ENCODE results near the gene FRAS1. TPM values are rescaled to one million over a fixed set of nuclear protein-coding genes. Genes with fewer than 3 reads are reported as not detected.
"Not testable (repeated sequence)": the region's sequence is repeated elsewhere in the genome, so short reads cannot be mapped to it uniquely, and the experiment has no call there.

The FRAS1 gene
- total RNA-seq, 2 donors from 2014 or later: not detected

- no peak for ATAC-seq
- Mint-ChIP-seq H3K4me1 (no peaks in the 10 kb centered on the region), H3K27me3 (peaks cover 31% of the 10 kb centered on the region), H3K4me3 (no peak overlapping the region), H3K27ac (no peak overlapping the region), H3K36me3 (ENCODE audit: low read depth) (no peaks in the 10 kb centered on the region)
- H3K9me3 ChIP-seq (ENCODE audit: control insufficient read depth, low read length, poor library complexity, severe bottlenecking): no peaks in the 10 kb centered on the region
- no peak for DNase-seq
Observed at GRCh38 chr4:78480286-78480685, 423.2 kb downstream of the FRAS1 start.

- no peaks in the 10 kb centered on the region for H3K36me3 Mint-ChIP-seq (ENCODE audit: low read depth)
- ATAC-seq (no peak), DNase-seq (no peak)
- no peaks in the 10 kb centered on the region for H3K9me3 ChIP-seq (ENCODE audit: control insufficient read depth, low read length, poor library complexity, severe bottlenecking)
- no peak overlapping the region for H3K4me3 Mint-ChIP-seq
- H3K4me1 Mint-ChIP-seq: no peaks in the 10 kb centered on the region
- H3K27me3 Mint-ChIP-seq: peaks cover 36% of the 10 kb centered on the region
- no peak overlapping the region for H3K27ac Mint-ChIP-seq
Observed at GRCh38 chr4:78481180-78481579, 424.1 kb downstream of the FRAS1 start.

GRCh38 chr4:78482281-78482680, 425.2 kb downstream of the FRAS1 start:
- Mint-ChIP-seq H3K27me3 (peaks cover 41% of the 10 kb centered on the region), H3K4me3 (no peak overlapping the region), H3K4me1 (no peaks in the 10 kb centered on the region), H3K27ac (no peak overlapping the region), H3K36me3 (ENCODE audit: low read depth) (no peaks in the 10 kb centered on the region)
- DNase-seq (no peak), ATAC-seq (no peak)
- H3K9me3 ChIP-seq (ENCODE audit: control insufficient read depth, low read length, poor library complexity, severe bottlenecking): no peaks in the 10 kb centered on the region

GRCh38 chr4:78483811-78484210, 426.7 kb downstream of the FRAS1 start:
- Mint-ChIP-seq H3K4me1 (no peaks in the 10 kb centered on the region), H3K27ac (no peak overlapping the region), H3K27me3 (peaks cover 41% of the 10 kb centered on the region), H3K4me3 (no peak overlapping the region), H3K36me3 (ENCODE audit: low read depth) (no peaks in the 10 kb centered on the region)
- DNase-seq (no peak), ATAC-seq (no peak)
- no peaks in the 10 kb centered on the region for H3K9me3 ChIP-seq (ENCODE audit: control insufficient read depth, low read length, poor library complexity, severe bottlenecking)

GRCh38 chr4:78484574-78484973, 427.5 kb downstream of the FRAS1 start:
- H3K27ac Mint-ChIP-seq: no peak overlapping the region
- ATAC-seq (no peak), DNase-seq (no peak)
- H3K36me3 Mint-ChIP-seq (ENCODE audit: low read depth): no peaks in the 10 kb centered on the region
- H3K4me1 Mint-ChIP-seq: no peaks in the 10 kb centered on the region
- H3K9me3 ChIP-seq (ENCODE audit: control insufficient read depth, low read length, poor library complexity, severe bottlenecking): no peaks in the 10 kb centered on the region
- no peak overlapping the region for H3K4me3 Mint-ChIP-seq
- H3K27me3 Mint-ChIP-seq: peaks cover 41% of the 10 kb centered on the region

- Mint-ChIP-seq H3K27ac (no peak overlapping the region), H3K4me3 (no peak overlapping the region), H3K36me3 (ENCODE audit: low read depth) (no peaks in the 10 kb centered on the region), H3K27me3 (peaks cover 15% of the 10 kb centered on the region), H3K4me1 (no peaks in the 10 kb centered on the region)
- DNase-seq (no peak), ATAC-seq (no peak)
- no peaks in the 10 kb centered on the region for H3K9me3 ChIP-seq (ENCODE audit: control insufficient read depth, low read length, poor library complexity, severe bottlenecking)
Observed at GRCh38 chr4:78493731-78494130, 436.6 kb downstream of the FRAS1 start.

DNA sequence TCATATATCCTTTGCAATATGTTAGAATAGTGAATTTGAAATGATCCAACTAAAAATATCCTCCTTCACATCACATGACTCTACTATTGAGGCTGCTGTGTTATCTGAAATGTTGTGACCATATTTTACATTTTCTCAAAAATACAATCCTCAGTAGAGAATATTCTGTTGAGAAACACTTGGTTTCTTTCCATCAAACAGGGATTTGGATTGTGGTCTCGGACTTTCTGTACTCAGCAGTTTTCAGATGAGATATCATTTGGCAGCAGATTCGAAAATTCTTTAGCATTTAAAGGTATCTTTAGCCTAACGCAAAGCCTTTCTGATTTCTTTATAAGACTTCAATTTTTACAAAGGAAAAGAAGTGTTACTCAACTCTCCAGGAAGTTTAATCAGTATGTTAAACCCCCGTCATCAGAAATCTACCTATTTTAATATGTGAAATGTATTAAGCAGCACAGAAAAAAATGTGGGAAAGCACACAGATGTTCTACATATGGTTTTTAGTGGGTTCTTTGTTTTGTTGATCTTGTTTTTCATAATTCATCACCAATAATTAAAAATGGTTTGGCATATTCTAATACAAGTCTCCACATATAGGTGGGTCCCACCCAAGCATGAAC, 439.0 kb downstream of the FRAS1 start:
- ATAC-seq: no peak
- Mint-ChIP-seq H3K27me3 (peaks cover 10% of the 10 kb centered on the region), H3K4me1 (no peaks in the 10 kb centered on the region), H3K36me3 (ENCODE audit: low read depth) (no peaks in the 10 kb centered on the region), H3K4me3 (no peak overlapping the region), H3K27ac (no peak overlapping the region)
- H3K9me3 ChIP-seq (ENCODE audit: control insufficient read depth, low read length, poor library complexity, severe bottlenecking): no peaks in the 10 kb centered on the region
- no peak for DNase-seq

DNA sequence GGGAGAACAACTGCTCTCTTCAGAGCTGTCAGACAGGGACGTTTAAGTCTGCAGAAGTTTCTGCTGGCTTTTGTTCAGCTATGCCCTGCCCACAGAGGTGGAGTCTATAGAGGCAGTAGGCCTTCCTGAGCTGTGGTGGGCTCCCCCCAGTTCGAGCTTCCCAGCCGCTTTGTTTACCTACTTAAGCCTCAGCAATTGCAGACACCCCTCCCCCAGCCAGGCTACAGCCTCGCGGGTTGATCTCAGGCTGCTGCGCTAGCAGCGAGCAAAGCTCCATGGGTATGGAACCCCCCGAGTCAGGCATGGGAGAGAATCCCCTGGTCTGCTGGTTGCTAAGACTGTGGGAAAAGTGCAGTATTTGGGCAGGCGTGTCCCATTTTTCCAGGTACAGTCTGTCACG, 449.1 kb downstream of the FRAS1 start:
- peaks cover 20% of the 10 kb centered on the region for H3K27me3 Mint-ChIP-seq
- H3K4me1 Mint-ChIP-seq; H3K27ac Mint-ChIP-seq; ATAC-seq; H3K36me3 Mint-ChIP-seq (ENCODE audit: low read depth); H3K9me3 ChIP-seq (ENCODE audit: control insufficient read depth, low read length, poor library complexity, severe bottlenecking); DNase-seq; H3K4me3 Mint-ChIP-seq: not testable (repeated sequence)

GRCh38 chr4:78509043-78509442, 451.9 kb downstream of the FRAS1 start:
- peaks cover 4% of the 10 kb centered on the region for H3K9me3 ChIP-seq (ENCODE audit: control insufficient read depth, low read length, poor library complexity, severe bottlenecking)
- Mint-ChIP-seq H3K4me3 (no peak overlapping the region), H3K4me1 (no peaks in the 10 kb centered on the region), H3K36me3 (ENCODE audit: low read depth) (no peaks in the 10 kb centered on the region), H3K27me3 (peaks cover 20% of the 10 kb centered on the region), H3K27ac (no peak overlapping the region)
- DNase-seq: no peak
- no peak for ATAC-seq

- no peak overlapping the region for H3K27ac Mint-ChIP-seq
- no peaks in the 10 kb centered on the region for H3K4me1 Mint-ChIP-seq
- peaks cover 20% of the 10 kb centered on the region for H3K27me3 Mint-ChIP-seq
- peaks cover 4% of the 10 kb centered on the region for H3K9me3 ChIP-seq (ENCODE audit: control insufficient read depth, low read length, poor library complexity, severe bottlenecking)
- no peak overlapping the region for H3K4me3 Mint-ChIP-seq
- ATAC-seq (no peak), DNase-seq (no peak)
- no peaks in the 10 kb centered on the region for H3K36me3 Mint-ChIP-seq (ENCODE audit: low read depth)
Observed at GRCh38 chr4:78510108-78510507, 453.0 kb downstream of the FRAS1 start.

DNA sequence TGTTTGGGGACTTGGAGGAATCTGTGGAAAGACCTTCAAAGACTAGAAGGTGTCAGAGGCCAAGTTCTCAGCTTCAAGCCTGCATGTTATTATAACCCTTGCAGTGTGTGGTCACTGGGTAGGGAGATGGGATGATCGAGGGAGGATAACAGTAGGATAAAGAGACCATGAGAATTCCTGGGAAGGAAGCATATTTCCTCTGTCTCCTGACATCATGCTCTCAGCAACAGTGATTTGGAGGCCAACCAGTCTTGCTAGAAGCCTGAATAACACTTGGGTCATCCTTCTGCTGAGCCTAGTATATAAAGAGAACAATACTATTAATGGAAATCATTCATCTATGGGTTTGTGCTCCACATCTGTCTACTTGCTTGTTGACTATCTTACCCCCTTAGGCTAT, 453.6 kb downstream of the FRAS1 start:
- peaks cover 20% of the 10 kb centered on the region for H3K27me3 Mint-ChIP-seq
- no peaks in the 10 kb centered on the region for H3K4me1 Mint-ChIP-seq
- DNase-seq (no peak), ATAC-seq (no peak)
- H3K36me3 Mint-ChIP-seq (ENCODE audit: low read depth): no peaks in the 10 kb centered on the region
- H3K4me3 Mint-ChIP-seq: no peak overlapping the region
- peaks cover 4% of the 10 kb centered on the region for H3K9me3 ChIP-seq (ENCODE audit: control insufficient read depth, low read length, poor library complexity, severe bottlenecking)
- H3K27ac Mint-ChIP-seq: no peak overlapping the region

- ATAC-seq (no peak), DNase-seq (no peak)
- peaks cover 4% of the 10 kb centered on the region for H3K9me3 ChIP-seq (ENCODE audit: control insufficient read depth, low read length, poor library complexity, severe bottlenecking)
- Mint-ChIP-seq H3K4me1 (peaks cover 2% of the 10 kb centered on the region), H3K27ac (no peak overlapping the region), H3K27me3 (peaks cover 14% of the 10 kb centered on the region), H3K4me3 (no peak overlapping the region), H3K36me3 (ENCODE audit: low read depth) (no peaks in the 10 kb centered on the region)
Observed at GRCh38 chr4:78512357-78512920, 455.3 kb downstream of the FRAS1 start.

DNA sequence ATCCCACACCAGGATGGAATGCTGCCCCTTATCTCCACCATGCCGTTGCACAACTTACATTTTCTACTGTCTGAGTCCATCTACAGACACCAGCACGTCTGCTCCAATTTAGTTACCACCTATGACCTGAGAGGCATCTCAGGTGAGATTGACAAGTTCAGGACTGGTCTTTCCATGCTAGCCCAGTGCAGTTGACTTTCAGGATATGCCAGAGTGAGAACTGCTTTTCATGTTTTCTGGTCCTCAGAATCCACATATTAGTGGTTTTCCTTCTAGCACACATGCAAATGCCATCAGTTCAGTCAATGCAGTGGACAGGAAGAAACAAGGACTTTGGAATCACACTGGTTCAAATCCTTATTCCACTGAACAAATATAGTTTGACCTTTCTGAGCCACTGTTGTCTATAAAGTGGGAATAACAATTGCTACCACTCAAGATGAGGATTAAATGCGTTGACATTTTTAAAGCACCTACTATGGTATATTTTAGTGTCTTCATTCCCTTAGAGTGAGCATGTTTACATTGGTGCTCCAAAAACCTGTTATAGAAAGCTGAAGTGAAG, 456.4 kb downstream of the FRAS1 start:
- ATAC-seq: no peak
- no peak overlapping the region for H3K4me3 Mint-ChIP-seq
- peaks cover 4% of the 10 kb centered on the region for H3K9me3 ChIP-seq (ENCODE audit: control insufficient read depth, low read length, poor library complexity, severe bottlenecking)
- DNase-seq: no peak
- peaks cover 2% of the 10 kb centered on the region for H3K4me1 Mint-ChIP-seq
- peaks cover 8% of the 10 kb centered on the region for H3K27me3 Mint-ChIP-seq
- H3K36me3 Mint-ChIP-seq (ENCODE audit: low read depth): no peaks in the 10 kb centered on the region
- no peak overlapping the region for H3K27ac Mint-ChIP-seq

GRCh38 chr4:78517050-78517652, 460.0 kb downstream of the FRAS1 start:
- H3K27ac Mint-ChIP-seq: no peak overlapping the region
- peaks cover 2% of the 10 kb centered on the region for H3K36me3 Mint-ChIP-seq (ENCODE audit: low read depth)
- no peaks in the 10 kb centered on the region for H3K9me3 ChIP-seq (ENCODE audit: control insufficient read depth, low read length, poor library complexity, severe bottlenecking)
- H3K4me3 Mint-ChIP-seq: no peak overlapping the region
- no peak for ATAC-seq
- peaks cover 2% of the 10 kb centered on the region for H3K4me1 Mint-ChIP-seq
- H3K27me3 Mint-ChIP-seq: peaks cover 15% of the 10 kb centered on the region
- DNase-seq: no peak
